Measurements from ENCODE around the gene WEE2.
A peak's percentile ranks its signal among the peaks of the same experiment; 100 is the strongest.
"Not testable (repeated sequence)": the region's sequence is repeated elsewhere in the genome, so short reads cannot be mapped to it uniquely, and the experiment has no call there.

WEE2 gene

GRCh38 chr7:141752634-141753033 is 44.5 kb downstream of the WEE2 start:
- DNase-seq (ENCODE audit: low read depth in 2 of 2): peak in 1 of 2 donors; percentile 26
- TF ChIP-seq, protein P1, sequence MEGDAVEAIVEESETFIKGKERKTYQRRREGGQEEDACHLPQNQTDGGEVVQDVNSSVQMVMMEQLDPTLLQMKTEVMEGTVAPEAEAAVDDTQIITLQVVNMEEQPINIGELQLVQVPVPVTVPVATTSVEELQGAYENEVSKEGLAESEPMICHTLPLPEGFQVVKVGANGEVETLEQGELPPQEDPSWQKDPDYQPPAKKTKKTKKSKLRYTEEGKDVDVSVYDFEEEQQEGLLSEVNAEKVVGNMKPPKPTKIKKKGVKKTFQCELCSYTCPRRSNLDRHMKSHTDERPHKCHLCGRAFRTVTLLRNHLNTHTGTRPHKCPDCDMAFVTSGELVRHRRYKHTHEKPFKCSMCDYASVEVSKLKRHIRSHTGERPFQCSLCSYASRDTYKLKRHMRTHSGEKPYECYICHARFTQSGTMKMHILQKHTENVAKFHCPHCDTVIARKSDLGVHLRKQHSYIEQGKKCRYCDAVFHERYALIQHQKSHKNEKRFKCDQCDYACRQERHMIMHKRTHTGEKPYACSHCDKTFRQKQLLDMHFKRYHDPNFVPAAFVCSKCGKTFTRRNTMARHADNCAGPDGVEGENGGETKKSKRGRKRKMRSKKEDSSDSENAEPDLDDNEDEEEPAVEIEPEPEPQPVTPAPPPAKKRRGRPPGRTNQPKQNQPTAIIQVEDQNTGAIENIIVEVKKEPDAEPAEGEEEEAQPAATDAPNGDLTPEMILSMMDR (IDR thresholded peaks at IDR 0.05; ENCODE audit: low read depth, low read length): peak; percentile 30
- no peak overlapping the region for H3K4me3 ChIP-seq (replicated peaks in 1 of 2; ENCODE audit: low read depth in 2 of 2, low read length in 2 of 2)

GRCh38 chr7:141754939-141755338 is 46.8 kb downstream of the WEE2 start:
- TF ChIP-seq, protein P1 (IDR thresholded peaks at IDR 0.05; ENCODE audit: low read depth, low read length): peak; percentile 51
- DNase-seq (ENCODE audit: low read depth in 2 of 2): peak; percentile 16 to 54
- no peak overlapping the region for H3K4me3 ChIP-seq (replicated peaks in 1 of 2; ENCODE audit: low read depth in 2 of 2, low read length in 2 of 2)

GRCh38 chr7:141763797-141764196 is 55.6 kb downstream of the WEE2 start, which contains the start of gene TAS2R3:
Gene TAS2R3 (plus strand): TSS chr7:141764097. CDS start chr7:141764159, 62 bp downstream.
- H3K4me3 ChIP-seq (replicated peaks in 1 of 2; ENCODE audit: low read depth in 2 of 2, low read length in 2 of 2): no peak within 1 kb of the TSS
- TF ChIP-seq, protein P1 (IDR thresholded peaks at IDR 0.05; ENCODE audit: low read depth, low read length): no peak
- no peak for DNase-seq (ENCODE audit: low read depth in 2 of 2)

DNA sequence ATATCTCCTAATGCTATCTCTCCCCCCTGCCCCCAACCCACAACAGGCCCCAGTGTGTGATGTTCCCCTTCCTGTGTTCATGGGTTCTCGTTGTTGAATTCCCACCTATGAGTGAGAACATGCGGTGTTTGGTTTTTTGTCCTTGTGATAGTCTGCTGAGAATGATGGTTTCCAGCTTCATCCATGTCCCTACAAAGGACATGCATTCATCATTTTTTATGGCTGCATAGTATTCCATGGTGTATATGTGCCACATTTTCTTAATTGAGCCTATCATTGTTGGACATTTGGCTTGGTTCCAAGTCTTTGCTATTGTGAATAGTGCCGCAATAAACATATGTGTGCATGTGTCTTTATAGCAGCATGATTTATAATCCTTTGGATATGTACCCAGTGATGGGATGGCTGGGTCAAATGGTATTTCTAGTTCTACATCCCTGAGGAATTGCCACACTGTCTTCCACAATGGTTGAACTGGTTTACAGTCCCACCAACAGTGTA is 62.0 kb downstream of the WEE2 start:
- H3K4me3 ChIP-seq (replicated peaks in 1 of 2; ENCODE audit: low read depth in 2 of 2, low read length in 2 of 2); DNase-seq (ENCODE audit: low read depth in 2 of 2): not testable (repeated sequence)

DNA sequence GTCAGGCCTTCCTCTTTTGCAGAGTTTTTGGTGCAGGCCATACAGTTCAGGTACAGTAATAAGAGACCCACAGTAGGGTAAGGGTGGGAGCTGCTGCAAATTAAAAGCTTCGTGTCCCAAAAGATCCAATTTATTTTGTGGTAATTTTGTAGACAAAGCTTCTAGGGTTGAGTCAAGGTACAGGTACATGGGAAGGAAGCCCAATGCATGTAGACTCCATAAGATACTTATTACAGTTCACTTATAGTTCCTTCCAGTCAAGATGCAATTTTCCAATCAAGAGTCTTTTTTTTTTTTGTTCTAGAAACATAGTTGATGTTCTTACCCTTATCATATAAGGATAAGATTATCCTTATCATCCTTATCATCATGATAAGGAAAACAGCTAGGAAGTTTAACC is 68.2 kb downstream of the WEE2 start, which contains the start of gene TAS2R4:
Gene TAS2R4 (plus strand): TSS at position 301 of the 400 bp plus-strand sequence. CDS start 1,815 bp downstream, outside the sequence.
- no peak for DNase-seq (ENCODE audit: low read depth in 2 of 2)
- TF ChIP-seq, protein P1 (IDR thresholded peaks at IDR 0.05; ENCODE audit: low read depth, low read length): no peak
- H3K4me3 ChIP-seq (replicated peaks in 1 of 2; ENCODE audit: low read depth in 2 of 2, low read length in 2 of 2): no peak within 1 kb of the TSS

All from cardiac fibroblast (primary cell).